IMR-90 (cell line): ENCODE measurements around the gene ANKH. TPM values are rescaled to one million over a fixed set of nuclear protein-coding genes. Genes with fewer than 3 reads are reported as not detected.

ENCODE experiments used
- ATAC-seq: fragments of 200-7000 bp; cut with Tn5 transposase; 2 replicates; pipeline ENCODE4 v1.9.1; 2020; ENCODE audit warnings: low read depth, mild to moderate bottlenecking, moderate library complexity
- BruUV-seq: library from RNA; stranded (reverse); fragments of 400-500 nt; replicated peaks from 2 replicates; lab custom pipeline; 2021; lab: Mats Ljungman, UMichigan
- CTCF ChIA-PET: fragments of 300-600 bp; formaldehyde crosslinking; extraction: SDS; loops from one replicate; lab custom pipeline; 2021; ENCODE audit warnings: antibody characterized with exemption; lab: Yijun Ruan, JAX
- POLR2A ChIA-PET: fragments of 300-600 bp; sonication (Branson Sonifier 250); formaldehyde crosslinking; loops from one replicate; lab custom pipeline; 2022; ENCODE audit warnings: antibody characterized with exemption; ENCODE audit not compliant: unreplicated experiment; lab: Charles Lee
- DNase-seq: peaks from one replicate; pipeline ENCODE4 v3.0.0; 2013
- H2AFZ ChIP-seq: replicated peaks from 2 replicates; pipeline ENCODE3; 2013; ENCODE audit warnings: low read length, mild to moderate bottlenecking; ENCODE audit not compliant: poor library complexity
- H2AK5ac ChIP-seq: 2 replicates; pipeline ENCODE4 v1.6.1; 2013; ENCODE audit warnings: low read depth, low read length, inconsistent platforms
- H2AK9ac ChIP-seq: replicated peaks from 2 replicates; pipeline ENCODE3; 2013; ENCODE audit warnings: mild to moderate bottlenecking, low read depth, low read length, moderate library complexity; ENCODE audit not compliant: poor library complexity
- H2BK120ac ChIP-seq: 2 replicates; pipeline ENCODE4 v1.6.1; 2013; ENCODE audit warnings: low read depth, low read length, inconsistent platforms
- H2BK15ac ChIP-seq: 3 replicates; pipeline ENCODE4 v1.6.1; 2013; ENCODE audit warnings: low read depth, low read length, inconsistent platforms
- H2BK20ac ChIP-seq: 2 replicates; pipeline ENCODE4 v1.6.1; 2013; ENCODE audit warnings: low read depth, mild to moderate bottlenecking, inconsistent platforms, low read length, moderate library complexity
- H2BK5ac ChIP-seq: 2 replicates; pipeline ENCODE4 v1.6.1; 2013; ENCODE audit warnings: mild to moderate bottlenecking, low read depth, low read length, inconsistent platforms; ENCODE audit not compliant: poor library complexity, severe bottlenecking
- H3K14ac ChIP-seq: replicated peaks from 2 replicates; pipeline ENCODE4 v1.6.1; 2013; ENCODE audit warnings: low read depth, low read length, inconsistent platforms
- H3K18ac ChIP-seq: 2 replicates; pipeline ENCODE4 v1.6.1; 2013; ENCODE audit warnings: low read depth, low read length, control low read depth
- H3K23ac ChIP-seq: 2 replicates; pipeline ENCODE4 v1.6.1; 2013; ENCODE audit warnings: low read depth, low read length, inconsistent platforms
- H3K27ac ChIP-seq: 2 replicates; pipeline ENCODE4 v1.5.1; 2013; ENCODE audit warnings: mild to moderate bottlenecking, control low read depth, low read length; ENCODE audit not compliant: insufficient read depth
- H3K27me3 ChIP-seq: 2 replicates; pipeline ENCODE4 v1.6.1; 2013; ENCODE audit warnings: low read length; ENCODE audit not compliant: control insufficient read depth, insufficient read depth
- H3K36me3 ChIP-seq: 2 replicates; pipeline ENCODE4 v1.6.1; 2013; ENCODE audit warnings: low read length, mixed read lengths; ENCODE audit not compliant: control insufficient read depth, insufficient read depth
- H3K4ac ChIP-seq: 2 replicates; pipeline ENCODE4 v1.6.1; 2013; ENCODE audit warnings: low read depth, low read length, inconsistent platforms
- H3K4me1 ChIP-seq: 2 replicates; pipeline ENCODE4 v1.6.1; 2013; ENCODE audit warnings: low read length, mixed read lengths; ENCODE audit not compliant: control insufficient read depth, insufficient read depth
- H3K4me2 ChIP-seq: 2 replicates; pipeline ENCODE4 v1.6.1; 2013; ENCODE audit warnings: low read depth, mild to moderate bottlenecking, control low read depth, low read length, moderate library complexity
- H3K4me3 ChIP-seq: 2 replicates; pipeline ENCODE4 v1.5.1; 2013; ENCODE audit warnings: low read depth, mild to moderate bottlenecking, control low read depth, low read length, moderate library complexity; ENCODE audit not compliant: insufficient read depth
- H3K56ac ChIP-seq: 2 replicates; pipeline ENCODE4 v1.6.1; 2013; ENCODE audit warnings: low read length, inconsistent platforms; ENCODE audit not compliant: insufficient read depth; ENCODE audit errors: extremely low read depth
- H3K79me1 ChIP-seq, 2 experiments: 2 replicates each; pipeline ENCODE4 v1.6.1; 2013; ENCODE audit warnings: low read length in 2 of 2, inconsistent platforms in 1 of 2, low read depth in 1 of 2
- H3K9ac ChIP-seq: 2 replicates; pipeline ENCODE4 v1.6.1; 2013; ENCODE audit warnings: low read depth, low read length, control low read depth
- H3K9me1 ChIP-seq: 2 replicates; pipeline ENCODE4 v1.6.1; 2013; ENCODE audit warnings: low read length, inconsistent platforms; ENCODE audit not compliant: insufficient read depth
- H3K9me3 ChIP-seq: 2 replicates; pipeline ENCODE4 v1.6.1; 2013; ENCODE audit warnings: low read length; ENCODE audit not compliant: control insufficient read depth, insufficient read depth
- H4K20me1 ChIP-seq: 2 replicates; pipeline ENCODE4 v1.6.1; 2013; ENCODE audit warnings: low read length, inconsistent platforms; ENCODE audit not compliant: insufficient read depth
- H4K5ac ChIP-seq: 2 replicates; pipeline ENCODE4 v1.6.1; 2013; ENCODE audit warnings: mild to moderate bottlenecking, low read depth, low read length, control low read depth
- H4K8ac ChIP-seq, 2 experiments: 2 replicates each; pipeline ENCODE4 v1.6.1; 2013; ENCODE audit warnings: low read depth in 2 of 2, low read length in 2 of 2, control low read depth in 1 of 2, inconsistent platforms in 1 of 2
- H4K91ac ChIP-seq: 2 replicates; pipeline ENCODE4 v1.6.1; 2013; ENCODE audit warnings: low read depth, low read length, inconsistent platforms; ENCODE audit not compliant: insufficient read depth
- BHLHE40 ChIP-seq: fragments of 150-350 bp; IDR thresholded peaks from 2 replicates; pipeline ENCODE4 v1.6.1; 2016; ENCODE audit warnings: mild to moderate bottlenecking, low read depth, low read length
- CEBPB ChIP-seq: IDR thresholded peaks from 2 replicates; pipeline ENCODE4 v1.6.1; 2012; ENCODE audit warnings: low read depth, low read length, improper control_type of control experiment
- CHD1 ChIP-seq: IDR thresholded peaks from 2 replicates; pipeline ENCODE4 v1.6.1; 2012; ENCODE audit warnings: low read depth, low read length, improper control_type of control experiment
- FOS ChIP-seq: fragments of 150-350 bp; IDR thresholded peaks from 2 replicates; pipeline ENCODE4 v1.6.1; 2016; ENCODE audit warnings: low read depth, low read length
- MAFK ChIP-seq: IDR thresholded peaks from 2 replicates; pipeline ENCODE4 v1.6.1; 2012; ENCODE audit warnings: low read depth, low read length, improper control_type of control experiment
- MAZ ChIP-seq: IDR thresholded peaks from 2 replicates; pipeline ENCODE4 v1.6.1; 2012; ENCODE audit warnings: low read depth, mild to moderate bottlenecking, low read length, improper control_type of control experiment, moderate library complexity, borderline replicate concordance
- MXI1 ChIP-seq: IDR thresholded peaks from 2 replicates; pipeline ENCODE4 v1.6.1; 2012; ENCODE audit warnings: low read depth, mild to moderate bottlenecking, low read length, moderate library complexity, borderline replicate concordance
- NFE2L2 ChIP-seq: fragments of 150-350 bp; IDR thresholded peaks from 2 replicates; pipeline ENCODE4 v1.6.1; 2016; ENCODE audit warnings: low read depth, mild to moderate bottlenecking, low read length
- POLR2A ChIP-seq: IDR thresholded peaks from 2 replicates; pipeline ENCODE4 v1.6.1; 2012; ENCODE audit warnings: mild to moderate bottlenecking, low read depth, low read length
- RAD21 ChIP-seq: IDR thresholded peaks from 2 replicates; pipeline ENCODE4 v1.6.1; 2012; ENCODE audit warnings: low read length, improper control_type of control experiment
- RCOR1 ChIP-seq: IDR thresholded peaks from 2 replicates; pipeline ENCODE4 v1.6.1; 2012; ENCODE audit warnings: mild to moderate bottlenecking, low read length, improper control_type of control experiment; ENCODE audit not compliant: insufficient replicate concordance
- RFX5 ChIP-seq: IDR thresholded peaks from 2 replicates; pipeline ENCODE4 v1.8.0; 2012; ENCODE audit warnings: low read depth, mild to moderate bottlenecking, low read length, moderate library complexity
- SMC3 ChIP-seq: fragments of 150-350 bp; IDR thresholded peaks from 2 replicates; pipeline ENCODE4 v1.6.1; 2016; ENCODE audit warnings: low read depth, mild to moderate bottlenecking, antibody characterized with exemption, low read length, moderate library complexity
- WGBS, 2 experiments: methylation state at CpG; one replicate each; pipeline versions ENCODE4 v1.1.5 to v1.1.7; 2013; ENCODE audit warnings: missing lambda C conversion rate in 2 of 2; ENCODE audit not compliant: insufficient read length in 1 of 2; ENCODE audit errors: extremely low coverage in 2 of 2; 5-methylcytosine and 5-hydroxymethylcytosine counted together
- dilution Hi-C: fragments of 300-500 bp; cut with HindIII; formaldehyde crosslinking; loops from one replicate; pipeline ENCODE4 v1.14.3; 2018; ENCODE audit warnings: low sequenced_read_pairs; ENCODE audit not compliant: unreplicated experiment
- in situ Hi-C: fragments of 300-500 bp; cut with MboI; formaldehyde crosslinking; loops from 3 replicates; pipeline ENCODE4 v1.14.3; 2019; ENCODE audit warnings: low sequenced_read_pairs, inconsistent platforms, mixed read lengths
- intact Hi-C: fragments of 100-400 bp; cut with micrococcal nuclease; formaldehyde crosslinking; loops from 2 replicates; pipeline ENCODE4 v1.10.0; 2022
- polyA plus RNA-seq, 3 experiments: library from polyadenylated mRNA; depleted of rRNA; stranded (reverse); fragments of >200 nt; gene quantifications; 2 replicates each; pipeline ENCODE4 v1.2.3, GENCODE V29; 2012; ENCODE audit warnings: low replicate concordance in 1 of 3
- total RNA-seq: library from RNA; depleted of rRNA; stranded (reverse); fragments of >200 nt; gene quantifications from 2 replicates; pipeline ENCODE4 v1.2.3, GENCODE V29; 2012
- TF ChIP-seq, protein P1 (sequence below): fragments of 150-350 bp; IDR thresholded peaks from 2 replicates; pipeline ENCODE4 v1.6.1; 2017; ENCODE audit warnings: mild to moderate bottlenecking, antibody characterized with exemption, low read length, low read depth
- TF ChIP-seq, protein P2 (sequence below): fragments of 150-350 bp; IDR thresholded peaks from 2 replicates; pipeline ENCODE4 v1.6.1; 2016; ENCODE audit warnings: low read depth, mild to moderate bottlenecking, low read length, moderate library complexity, borderline replicate concordance
- TF ChIP-seq, protein P3 (sequence below): conservative IDR thresholded peaks from 2 replicates; pipeline ENCODE4 v1.5.1; 2012; ENCODE audit warnings: mild to moderate bottlenecking, low read depth, low read length, improper control_type of control experiment

The ANKH gene
- total and polyA plus RNA-seq, 2 of the 4 experiments (the other 2 are of a cell fraction): 5.2 to 17.2 TPM

DNA sequence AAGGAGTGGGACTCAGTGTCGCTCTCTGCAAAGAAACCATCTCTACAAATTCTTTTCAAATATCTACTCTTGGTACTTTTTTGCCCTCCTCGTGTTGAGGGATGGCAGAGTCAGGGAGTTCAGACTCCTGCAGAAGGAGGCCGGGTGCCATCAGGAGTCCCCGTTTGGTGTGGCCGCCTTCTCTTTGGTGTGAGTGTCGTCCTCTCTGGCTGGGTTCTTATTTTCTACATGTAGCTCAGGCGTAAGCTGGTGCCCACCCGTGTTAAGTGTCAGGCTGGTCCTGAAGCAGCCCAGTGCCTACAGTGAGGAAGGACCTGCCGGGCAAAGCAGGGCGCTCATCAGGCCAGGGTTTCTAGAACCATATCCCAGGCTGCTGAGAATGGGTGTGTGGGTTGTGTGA, 170.0 kb downstream of the ANKH start:
- Histone ChIP-seq H2AFZ (no peak overlapping the region), H3K9ac (no peak overlapping the region)
- POLR2A ChIA-PET: no interaction called here

More for the DNA sequence above, 170.0 kb downstream of the ANKH start:
- H4K20me1 ChIP-seq: no peaks in the 10 kb centered on the region
- no peak for DNase-seq
- H2BK20ac ChIP-seq: no peak overlapping the region
- CTCF ChIA-PET: no interaction called here
- no peak overlapping the region for H4K91ac ChIP-seq
- peaks cover 10% of the 10 kb centered on the region for H3K9me1 ChIP-seq
- H3K27ac ChIP-seq: no peak overlapping the region
- no peaks in the 10 kb centered on the region for H3K9me3 ChIP-seq
- H4K5ac ChIP-seq: no peak overlapping the region
- no peak overlapping the region for H3K23ac ChIP-seq
- intact Hi-C loops (no loop called here), dilution Hi-C loops (no loop called here), in situ Hi-C loops (loop anchor here (25.0 kb wide), 1 partner anchor 811 kb away; the partner anchor contains the start of gene FBXL7)
- no peak overlapping the region for H4K8ac ChIP-seq
- H3K79me1 ChIP-seq: peaks cover 27 to 62% of the 10 kb centered on the region in 2 experiments; a peak in 3 of 4 replicates
- BruUV-seq: no TSS peak
- H3K14ac ChIP-seq: no peak overlapping the region
- H3K4ac ChIP-seq: no peak overlapping the region
- no peak for TF ChIP-seq CEBPB
- TF ChIP-seq MAFK: no peak
- TF ChIP-seq, protein P1, sequence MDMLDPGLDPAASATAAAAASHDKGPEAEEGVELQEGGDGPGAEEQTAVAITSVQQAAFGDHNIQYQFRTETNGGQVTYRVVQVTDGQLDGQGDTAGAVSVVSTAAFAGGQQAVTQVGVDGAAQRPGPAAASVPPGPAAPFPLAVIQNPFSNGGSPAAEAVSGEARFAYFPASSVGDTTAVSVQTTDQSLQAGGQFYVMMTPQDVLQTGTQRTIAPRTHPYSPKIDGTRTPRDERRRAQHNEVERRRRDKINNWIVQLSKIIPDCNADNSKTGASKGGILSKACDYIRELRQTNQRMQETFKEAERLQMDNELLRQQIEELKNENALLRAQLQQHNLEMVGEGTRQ: no peak
- no peak for TF ChIP-seq CHD1
- no peak for TF ChIP-seq RAD21
- TF ChIP-seq MXI1: no peak
- TF ChIP-seq RFX5: no peak
- no peak for TF ChIP-seq BHLHE40
- TF ChIP-seq, protein P2, sequence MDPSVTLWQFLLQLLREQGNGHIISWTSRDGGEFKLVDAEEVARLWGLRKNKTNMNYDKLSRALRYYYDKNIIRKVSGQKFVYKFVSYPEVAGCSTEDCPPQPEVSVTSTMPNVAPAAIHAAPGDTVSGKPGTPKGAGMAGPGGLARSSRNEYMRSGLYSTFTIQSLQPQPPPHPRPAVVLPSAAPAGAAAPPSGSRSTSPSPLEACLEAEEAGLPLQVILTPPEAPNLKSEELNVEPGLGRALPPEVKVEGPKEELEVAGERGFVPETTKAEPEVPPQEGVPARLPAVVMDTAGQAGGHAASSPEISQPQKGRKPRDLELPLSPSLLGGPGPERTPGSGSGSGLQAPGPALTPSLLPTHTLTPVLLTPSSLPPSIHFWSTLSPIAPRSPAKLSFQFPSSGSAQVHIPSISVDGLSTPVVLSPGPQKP: no peak
- TF ChIP-seq POLR2A: no peak
- TF ChIP-seq, protein P3, sequence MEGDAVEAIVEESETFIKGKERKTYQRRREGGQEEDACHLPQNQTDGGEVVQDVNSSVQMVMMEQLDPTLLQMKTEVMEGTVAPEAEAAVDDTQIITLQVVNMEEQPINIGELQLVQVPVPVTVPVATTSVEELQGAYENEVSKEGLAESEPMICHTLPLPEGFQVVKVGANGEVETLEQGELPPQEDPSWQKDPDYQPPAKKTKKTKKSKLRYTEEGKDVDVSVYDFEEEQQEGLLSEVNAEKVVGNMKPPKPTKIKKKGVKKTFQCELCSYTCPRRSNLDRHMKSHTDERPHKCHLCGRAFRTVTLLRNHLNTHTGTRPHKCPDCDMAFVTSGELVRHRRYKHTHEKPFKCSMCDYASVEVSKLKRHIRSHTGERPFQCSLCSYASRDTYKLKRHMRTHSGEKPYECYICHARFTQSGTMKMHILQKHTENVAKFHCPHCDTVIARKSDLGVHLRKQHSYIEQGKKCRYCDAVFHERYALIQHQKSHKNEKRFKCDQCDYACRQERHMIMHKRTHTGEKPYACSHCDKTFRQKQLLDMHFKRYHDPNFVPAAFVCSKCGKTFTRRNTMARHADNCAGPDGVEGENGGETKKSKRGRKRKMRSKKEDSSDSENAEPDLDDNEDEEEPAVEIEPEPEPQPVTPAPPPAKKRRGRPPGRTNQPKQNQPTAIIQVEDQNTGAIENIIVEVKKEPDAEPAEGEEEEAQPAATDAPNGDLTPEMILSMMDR: no peak
- TF ChIP-seq NFE2L2: no peak
- no peak for TF ChIP-seq FOS
- no peak for TF ChIP-seq SMC3
- TF ChIP-seq RCOR1: no peak
- no peak for TF ChIP-seq MAZ
- 100% methylated on average over 1 of the region's 10 CpGs; no CpG with 5 or more reads in 1 of the 2 experiments for WGBS, 2 experiments
- no peak overlapping the region for H2BK5ac ChIP-seq
- H2AK9ac ChIP-seq: no peak overlapping the region
- H3K18ac ChIP-seq: no peak overlapping the region
- no peak for ATAC-seq
- H2AK5ac ChIP-seq: no peak overlapping the region
- no peak overlapping the region for H3K4me3 ChIP-seq
- peaks cover 3% of the 10 kb centered on the region; the same call in 1 of the 2 replicates for H3K4me1 ChIP-seq
- no peak overlapping the region for H2BK120ac ChIP-seq
- H3K27me3 ChIP-seq: no peaks in the 10 kb centered on the region
- H3K56ac ChIP-seq: no peak overlapping the region
- H3K36me3 ChIP-seq: peaks cover 26% of the 10 kb centered on the region
- no peak overlapping the region for H2BK15ac ChIP-seq
- H3K4me2 ChIP-seq: no peak overlapping the region
